HUES6 (cell line): ENCODE measurements around the gene ZPBP2.
"Not testable (repeated sequence)": the region's sequence is repeated elsewhere in the genome, so short reads cannot be mapped to it uniquely, and the experiment has no call there.

ENCODE experiments used
- H3K27ac ChIP-seq: 2 replicates; pipeline ENCODE4 v1.7.0; 2013; ENCODE audit warnings: low read depth, mild to moderate bottlenecking, low read length, inconsistent platforms
- H3K27me3 ChIP-seq: 2 replicates; pipeline ENCODE4 v1.6.1; 2013; ENCODE audit warnings: low read length; ENCODE audit not compliant: control insufficient read depth, insufficient read depth
- H3K36me3 ChIP-seq: 2 replicates; pipeline ENCODE4 v1.6.1; 2013; ENCODE audit warnings: low read length; ENCODE audit not compliant: control insufficient read depth, insufficient read depth
- H3K4me1 ChIP-seq: 2 replicates; pipeline ENCODE4 v1.6.1; 2013; ENCODE audit warnings: low read length; ENCODE audit not compliant: control insufficient read depth, insufficient read depth
- H3K4me3 ChIP-seq: 2 replicates; pipeline ENCODE4 v1.5.1; 2013; ENCODE audit warnings: low read depth, low read length
- H3K9ac ChIP-seq: one replicate; pipeline ENCODE4 v1.6.1; 2013; ENCODE audit warnings: mild to moderate bottlenecking, low read length
- H3K9me3 ChIP-seq: 2 replicates; pipeline ENCODE4 v1.6.1; 2013; ENCODE audit warnings: low read depth, low read length; ENCODE audit not compliant: control insufficient read depth, insufficient read depth

Gene ZPBP2

DNA sequence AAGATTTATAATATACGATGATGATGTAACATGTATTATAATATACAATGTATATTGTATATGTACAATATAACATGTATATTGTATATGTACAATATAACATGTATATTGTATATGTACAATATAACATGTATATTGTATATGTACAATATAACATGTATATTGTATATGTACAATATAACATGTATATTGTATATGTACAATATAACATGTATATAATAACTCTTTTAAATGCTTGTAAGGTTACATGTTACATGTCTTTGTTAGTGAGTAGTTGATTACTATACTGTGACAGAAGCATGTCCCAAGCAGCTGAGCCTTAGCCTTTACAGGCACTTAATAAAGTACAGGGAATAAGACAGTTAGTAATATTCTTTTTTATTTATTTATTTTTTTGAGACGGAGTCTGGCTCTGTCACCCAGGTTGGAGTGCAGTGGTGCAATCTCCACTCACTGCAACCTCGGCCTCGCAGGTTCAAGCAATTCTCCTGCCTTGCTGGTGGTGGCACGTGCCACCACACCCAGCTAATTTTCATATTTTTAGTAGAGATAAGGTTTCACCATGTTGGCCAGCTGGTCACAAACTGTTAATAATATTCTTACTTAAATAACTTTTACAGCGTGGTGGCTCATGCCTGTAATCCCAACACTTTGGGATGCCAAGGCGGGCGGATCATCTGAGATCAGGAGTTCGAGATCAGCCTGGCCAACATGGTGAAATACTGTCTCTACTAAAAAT, 11.9 kb upstream of the ZPBP2 start:
- not testable (repeated sequence) for H3K27me3 ChIP-seq, H3K9ac ChIP-seq, H3K36me3 ChIP-seq, H3K4me3 ChIP-seq, H3K27ac ChIP-seq, H3K9me3 ChIP-seq, H3K4me1 ChIP-seq

- Histone ChIP-seq H3K36me3 (no peaks in the 10 kb centered on the region), H3K4me1 (peaks cover 3% of the 10 kb centered on the region; the same call in 1 of the 2 replicates), H3K27me3 (peaks cover 56% of the 10 kb centered on the region), H3K27ac (no peak overlapping the region), H3K9ac (no peak overlapping the region), H3K9me3 (no peaks in the 10 kb centered on the region), H3K4me3 (no peak overlapping the region)
Observed at GRCh38 chr17:39861235-39861634, 6.8 kb upstream of the ZPBP2 start.

DNA sequence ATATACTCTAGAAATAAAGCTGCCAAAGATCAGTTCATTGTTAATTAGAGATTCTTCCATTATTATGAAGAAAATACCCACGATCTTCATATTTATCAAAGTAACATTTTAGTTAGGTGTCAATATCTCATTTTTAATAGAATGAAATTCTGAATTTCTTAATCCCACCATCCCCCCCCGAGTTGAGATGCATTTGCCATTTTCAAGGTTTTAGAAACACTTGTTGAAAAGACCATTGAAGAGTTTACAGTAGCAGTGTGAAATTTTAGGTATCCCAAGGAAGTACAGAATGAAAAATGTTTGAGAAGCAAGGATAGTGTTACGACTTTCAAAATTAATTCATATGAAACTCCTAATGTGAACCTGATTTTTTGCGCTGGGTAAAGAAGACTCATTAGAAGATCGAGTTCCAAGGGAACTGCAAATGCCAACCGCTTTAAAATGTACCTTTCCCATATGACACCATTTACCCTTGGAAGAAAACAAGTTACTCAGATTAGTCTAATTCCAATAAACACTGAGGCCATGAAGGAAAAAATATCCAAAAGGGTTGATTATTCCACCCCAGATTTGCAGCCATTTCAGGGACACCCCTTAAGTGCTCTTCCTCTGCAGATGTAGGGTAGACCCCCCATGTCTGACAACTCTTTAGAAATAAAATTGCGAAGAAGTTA, 4.6 kb upstream of the ZPBP2 start:
- peaks cover 77% of the 10 kb centered on the region for H3K27me3 ChIP-seq
- H3K4me1 ChIP-seq = peaks cover 3% of the 10 kb centered on the region; the same call in 1 of the 2 replicates
- H3K27ac ChIP-seq = no peak overlapping the region
- H3K9me3 ChIP-seq = no peaks in the 10 kb centered on the region
- H3K36me3 ChIP-seq = no peaks in the 10 kb centered on the region
- no peak overlapping the region for H3K4me3 ChIP-seq
- no peak overlapping the region for H3K9ac ChIP-seq

DNA sequence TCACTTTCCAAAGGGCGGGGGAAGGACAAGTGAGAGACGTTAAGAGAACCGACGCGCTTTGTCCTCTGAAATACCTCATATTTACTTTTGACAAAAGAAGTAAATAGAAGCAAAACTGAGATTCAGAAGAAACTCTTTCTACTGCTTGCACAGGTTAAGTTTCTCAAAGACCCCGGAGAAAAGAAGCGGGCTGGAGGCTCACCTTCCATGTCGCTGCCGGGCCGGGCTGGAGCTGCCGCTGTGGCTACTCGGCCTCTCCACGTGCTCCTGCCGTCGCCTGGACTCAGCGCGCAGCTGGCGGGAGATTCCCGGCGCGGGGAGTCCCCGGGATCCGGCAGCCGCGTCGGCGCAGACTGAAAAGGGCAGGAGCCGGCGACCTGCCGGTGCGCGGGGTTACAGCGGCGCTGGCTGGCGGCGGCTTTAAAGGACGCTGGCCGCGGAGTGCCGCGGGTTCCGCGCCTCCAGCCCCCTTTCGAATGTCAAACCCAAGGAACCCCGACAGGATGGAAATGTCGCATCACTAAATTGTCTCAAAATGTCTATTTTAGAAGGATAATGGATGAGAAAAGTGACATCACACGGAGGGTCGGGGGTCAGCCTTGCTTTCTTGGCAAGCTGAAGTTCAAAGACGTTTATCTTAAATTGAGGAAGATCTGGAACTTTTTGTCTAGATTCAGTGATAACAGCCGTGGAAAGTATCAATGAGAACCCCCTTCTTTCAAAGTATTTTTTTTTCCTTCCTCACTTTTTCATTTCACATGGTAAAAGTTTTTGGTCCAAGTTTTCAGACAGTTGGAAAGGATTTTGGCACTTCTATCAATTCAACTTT, 3.9 kb upstream of the ZPBP2 start, which contains the start of gene IKZF3:
Gene IKZF3, minus strand, starts transcription at position 395 of the 829 bp plus-strand sequence. Its CDS starts 186 bp downstream, at position 209.
- no peaks in the 10 kb centered on the region for H3K36me3 ChIP-seq
- peaks cover 84% of the 10 kb centered on the region for H3K27me3 ChIP-seq
- peaks cover 3% of the 10 kb centered on the region; the same call in 1 of the 2 replicates for H3K4me1 ChIP-seq
- H3K4me3 ChIP-seq = peak within 1 kb of the TSS; percentile 39
- no peak within 1 kb of the TSS for H3K27ac ChIP-seq
- no peak within 1 kb of the TSS for H3K9ac ChIP-seq
- H3K9me3 ChIP-seq = no peaks in the 10 kb centered on the region

DNA sequence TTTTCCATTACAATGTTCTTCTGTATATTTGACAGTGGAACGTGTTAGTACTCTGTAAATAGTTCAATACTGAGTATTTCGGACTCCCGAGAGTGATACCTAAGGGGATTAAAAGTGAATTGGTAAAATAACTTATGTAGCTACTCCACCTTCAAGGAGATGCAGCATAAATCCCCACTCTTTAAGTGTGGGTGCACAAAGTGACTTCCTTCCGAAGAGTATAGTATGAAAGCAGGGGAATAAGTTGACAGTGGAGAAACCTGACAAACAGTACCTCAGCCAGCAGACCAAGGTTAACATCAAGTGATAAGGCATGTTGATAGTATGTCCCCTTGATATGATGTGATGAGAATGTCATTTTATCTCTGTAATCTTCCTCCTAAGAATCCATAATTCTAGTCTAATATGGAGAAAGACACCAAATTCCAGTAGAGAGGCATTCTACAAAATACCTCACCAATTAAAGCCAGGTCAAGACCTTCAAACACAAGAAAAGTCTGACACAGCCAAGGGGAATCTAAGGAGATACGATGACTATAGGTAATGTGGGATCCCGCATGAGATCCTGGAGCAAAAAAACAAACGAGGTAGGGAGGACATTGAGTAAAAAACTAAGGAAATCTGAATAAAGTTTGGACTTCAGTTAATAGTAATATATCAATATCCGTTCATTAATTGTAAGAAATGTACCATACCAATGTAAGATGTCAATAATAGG, 1.8 kb upstream of the ZPBP2 start:
- no peaks in the 10 kb centered on the region for H3K36me3 ChIP-seq
- H3K4me1 ChIP-seq = peaks cover 3% of the 10 kb centered on the region; the same call in 1 of the 2 replicates
- peaks cover 79% of the 10 kb centered on the region for H3K27me3 ChIP-seq
- no peak overlapping the region for H3K27ac ChIP-seq
- H3K9me3 ChIP-seq = no peaks in the 10 kb centered on the region
- H3K9ac ChIP-seq = no peak overlapping the region
- H3K4me3 ChIP-seq = no peak overlapping the region

GRCh38 chr17:39867084-39867879, 720 bp upstream of the ZPBP2 start:
- peaks cover 67% of the 10 kb centered on the region for H3K27me3 ChIP-seq
- no peak overlapping the region for H3K27ac ChIP-seq
- H3K4me1 ChIP-seq = peaks cover 3% of the 10 kb centered on the region; the same call in 1 of the 2 replicates

GRCh38 chr17:39868554-39868942, 546 bp downstream of the ZPBP2 start:
- H3K36me3 ChIP-seq = no peaks in the 10 kb centered on the region
- H3K4me3 ChIP-seq = no peak overlapping the region
- peaks cover 3% of the 10 kb centered on the region; the same call in 1 of the 2 replicates for H3K4me1 ChIP-seq
- H3K27me3 ChIP-seq = peaks cover 55% of the 10 kb centered on the region
- H3K27ac ChIP-seq = no peak overlapping the region
- H3K9ac ChIP-seq = no peak overlapping the region
- H3K9me3 ChIP-seq = no peaks in the 10 kb centered on the region

More at GRCh38 chr17:39867084-39867879, 720 bp upstream of the ZPBP2 start:
- Histone ChIP-seq H3K9me3 (no peaks in the 10 kb centered on the region), H3K4me3 (no peak overlapping the region), H3K36me3 (no peaks in the 10 kb centered on the region), H3K9ac (no peak overlapping the region)

- H3K4me1 ChIP-seq = no peaks in the 10 kb centered on the region
- no peaks in the 10 kb centered on the region for H3K9me3 ChIP-seq
- no peak overlapping the region for H3K4me3 ChIP-seq
- no peak overlapping the region for H3K9ac ChIP-seq
- H3K36me3 ChIP-seq = no peaks in the 10 kb centered on the region
- H3K27ac ChIP-seq = no peak overlapping the region
- H3K27me3 ChIP-seq = peaks cover 33% of the 10 kb centered on the region
Observed at GRCh38 chr17:39870776-39871175, 2.8 kb downstream of the ZPBP2 start.

- no peak overlapping the region for H3K9ac ChIP-seq
- no peaks in the 10 kb centered on the region for H3K36me3 ChIP-seq
- no peak overlapping the region for H3K27ac ChIP-seq
- no peaks in the 10 kb centered on the region for H3K4me1 ChIP-seq
- H3K27me3 ChIP-seq = peaks cover 23% of the 10 kb centered on the region
- no peak overlapping the region for H3K4me3 ChIP-seq
- H3K9me3 ChIP-seq = no peaks in the 10 kb centered on the region
Observed at GRCh38 chr17:39871801-39872200, 3.8 kb downstream of the ZPBP2 start.

- H3K9me3 ChIP-seq = no peaks in the 10 kb centered on the region
- H3K36me3 ChIP-seq = no peaks in the 10 kb centered on the region
- peaks cover 14% of the 10 kb centered on the region for H3K27me3 ChIP-seq
- H3K27ac ChIP-seq = no peak overlapping the region
- no peaks in the 10 kb centered on the region for H3K4me1 ChIP-seq
- H3K9ac ChIP-seq = no peak overlapping the region
- no peak overlapping the region for H3K4me3 ChIP-seq
Observed at GRCh38 chr17:39872751-39873150, 4.7 kb downstream of the ZPBP2 start.
